Colonic mucosa (tissue), 4 donors: ENCODE measurements around the gene PRSS12. TPM values are rescaled to one million over a fixed set of nuclear protein-coding genes. Genes with fewer than 3 reads are reported as not detected.

Experiments used
- DNase-seq: peaks from one replicate; pipeline ENCODE4 v3.0.0-alpha.2; 2020
- H3K27ac ChIP-seq: fragments of 200-600 bp; one replicate; pipeline ENCODE4 v1.8.0; 2021
- H3K27me3 ChIP-seq: fragments of 200-600 bp; one replicate; pipeline ENCODE4 v1.8.0; 2021
- H3K36me3 ChIP-seq: fragments of 200-600 bp; one replicate; pipeline ENCODE4 v1.8.0; 2021
- H3K4me1 ChIP-seq: fragments of 200-600 bp; one replicate; pipeline ENCODE4 v1.8.0; 2021; ENCODE audit warnings: mild to moderate bottlenecking
- H3K4me3 ChIP-seq: fragments of 200-600 bp; one replicate; pipeline ENCODE4 v1.8.0; 2021
- H3K9ac ChIP-seq, 2 donors: one replicate each; pipeline ENCODE4 v1.7.0; 2013; ENCODE audit warnings: control low read depth in 2 of 2, low read depth in 2 of 2, low read length in 2 of 2
- H3K9me3 ChIP-seq: fragments of 200-600 bp; one replicate; pipeline ENCODE4 v1.8.0; 2021
- CTCF ChIP-seq: fragments of 200-600 bp; IDR thresholded peaks from one replicate; pipeline ENCODE4 v1.8.0; 2022; ENCODE audit warnings: antibody characterized with exemption, mild to moderate bottlenecking
- intact Hi-C: fragments of 100-400 bp; cut with DNase I; formaldehyde crosslinking; loops from one replicate; pipeline ENCODE4 v1.14.1; 2022
- total RNA-seq, 2 donors: library from RNA; stranded (reverse); fragmentation: NEBNext Ultra II Directional in 1 of 2; extraction: Animal tissue kit (Norgen Biotek cat#: 25700) in 1 of 2; gene quantifications; one replicate each; pipeline ENCODE4 v1.2.1, GENCODE V29; 2021
- donor health status: healthy.
- donor health status: DM: no; HTN: no; CAD: no.
- donor health status: DM: no; HTN: no; CAD: no.

The PRSS12 gene
- total RNA-seq, 2 donors from 2014 or later = 20.1 to 22.4 TPM

DNA sequence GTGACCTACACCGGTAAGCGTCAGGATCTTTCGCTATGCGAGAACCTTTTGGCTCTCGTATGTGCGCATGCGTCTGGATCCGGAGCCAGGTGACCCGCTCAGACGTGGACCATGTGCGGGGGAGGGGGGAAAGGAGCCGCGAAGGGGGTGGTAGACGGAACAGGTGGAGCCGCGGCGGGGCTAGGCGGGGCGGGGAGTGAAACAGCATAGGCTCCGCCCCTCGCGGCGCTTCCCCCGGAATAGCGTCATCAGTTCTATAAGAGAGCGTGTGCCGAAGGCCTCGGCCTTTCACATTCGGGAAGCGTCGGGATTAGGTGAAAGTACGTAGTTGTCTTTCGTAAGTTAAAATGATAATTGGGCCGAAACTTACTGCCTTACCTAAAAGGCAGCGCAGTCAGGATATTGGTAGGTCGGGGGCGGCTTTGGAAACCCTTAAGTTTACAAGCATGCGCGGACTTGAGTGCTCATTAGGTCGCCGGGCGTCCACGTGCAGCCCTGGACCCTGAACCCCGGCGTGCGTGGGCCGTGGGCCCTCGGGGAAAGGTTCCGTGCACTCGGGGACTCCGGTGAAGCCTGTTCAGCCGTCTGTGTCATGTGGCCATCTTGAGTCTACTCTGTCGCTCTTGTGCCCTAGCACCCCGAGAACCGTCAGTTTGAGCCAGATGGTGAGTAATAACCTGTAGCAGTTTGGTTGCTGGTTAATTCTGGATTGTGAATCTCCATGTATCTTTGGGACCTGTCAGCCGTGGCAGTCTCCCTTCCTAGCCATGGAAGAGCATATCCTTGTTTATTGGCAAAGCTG lies 74.1 kb downstream of the PRSS12 start:
- peak overlapping the region; percentile 90 to 97 for H3K9ac ChIP-seq
- TF ChIP-seq CTCF = no peak
- no peaks in the 10 kb centered on the region for H3K27me3 ChIP-seq
- H3K36me3 ChIP-seq = no peaks in the 10 kb centered on the region
- intact Hi-C loops = loop anchor here (10.0 kb wide), 2 partner anchors 204 to 556 kb away; partner anchors contain the start of gene SEC24D
- peak overlapping the region; percentile 64 for H3K4me3 ChIP-seq
- H3K4me1 ChIP-seq = no peaks in the 10 kb centered on the region
- peak overlapping the region; percentile 78 for H3K27ac ChIP-seq
- DNase-seq = peak; percentile 98
- no peaks in the 10 kb centered on the region for H3K9me3 ChIP-seq

DNA sequence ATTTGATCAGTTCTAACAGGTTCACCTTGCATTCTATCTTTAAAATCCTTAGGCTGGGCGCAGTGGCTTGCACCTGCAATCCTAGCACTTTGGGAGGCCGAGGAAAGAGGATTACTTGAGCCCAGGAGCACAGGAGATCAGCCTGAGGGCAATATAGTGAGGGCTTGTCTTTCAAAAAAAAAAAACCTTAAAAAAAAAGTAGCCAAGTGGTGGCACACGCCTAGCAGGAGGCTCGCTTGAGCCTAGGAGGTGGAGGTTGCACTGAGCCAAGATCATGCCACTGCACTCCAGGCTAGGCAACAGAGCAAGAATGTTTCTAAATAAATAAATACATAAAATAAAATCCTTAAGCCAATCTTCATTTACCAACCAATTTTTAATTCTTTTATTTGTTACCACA lies 75.6 kb downstream of the PRSS12 start:
- peak overlapping the region; percentile 68 for H3K27ac ChIP-seq
- DNase-seq = peak; percentile 29
- H3K36me3 ChIP-seq = no peaks in the 10 kb centered on the region
- intact Hi-C loops = loop anchor here (10.0 kb wide), 2 partner anchors 202 to 558 kb away; partner anchors contain the start of gene SEC24D
- no peaks in the 10 kb centered on the region for H3K4me1 ChIP-seq
- H3K9ac ChIP-seq = peak overlapping the region in 1 of 2 donors; percentile 19
- H3K9me3 ChIP-seq = no peaks in the 10 kb centered on the region
- H3K4me3 ChIP-seq = no peak overlapping the region
- TF ChIP-seq CTCF = no peak
- no peaks in the 10 kb centered on the region for H3K27me3 ChIP-seq

DNA sequence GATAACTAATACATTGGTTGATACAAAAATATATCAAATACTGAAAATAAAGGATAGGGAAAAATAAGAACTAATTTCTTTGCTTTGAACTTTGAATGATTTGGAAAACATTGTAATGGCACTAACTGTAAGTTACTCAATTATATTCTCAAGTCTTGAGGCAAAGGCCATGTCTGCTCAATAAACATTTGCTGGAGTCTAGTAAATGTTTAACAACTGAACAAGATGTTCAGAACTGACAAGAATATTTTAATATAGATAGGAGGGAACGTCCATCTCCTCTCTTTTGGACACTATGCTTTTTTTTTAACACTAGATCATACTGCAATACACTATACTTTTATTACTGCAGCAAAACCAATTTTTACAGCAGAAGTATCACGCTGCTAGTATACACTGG lies 76.2 kb downstream of the PRSS12 start:
- H3K27me3 ChIP-seq = no peaks in the 10 kb centered on the region
- peak overlapping the region in 1 of 2 donors; percentile 19 for H3K9ac ChIP-seq
- no peaks in the 10 kb centered on the region for H3K9me3 ChIP-seq
- TF ChIP-seq CTCF = no peak
- no peaks in the 10 kb centered on the region for H3K4me1 ChIP-seq
- no peaks in the 10 kb centered on the region for H3K36me3 ChIP-seq
- H3K27ac ChIP-seq = peak overlapping the region; percentile 68
- no peak overlapping the region for H3K4me3 ChIP-seq
- intact Hi-C loops = loop anchor here (10.0 kb wide), 2 partner anchors 202 to 558 kb away; partner anchors contain the start of gene SEC24D
- no peak for DNase-seq

DNA sequence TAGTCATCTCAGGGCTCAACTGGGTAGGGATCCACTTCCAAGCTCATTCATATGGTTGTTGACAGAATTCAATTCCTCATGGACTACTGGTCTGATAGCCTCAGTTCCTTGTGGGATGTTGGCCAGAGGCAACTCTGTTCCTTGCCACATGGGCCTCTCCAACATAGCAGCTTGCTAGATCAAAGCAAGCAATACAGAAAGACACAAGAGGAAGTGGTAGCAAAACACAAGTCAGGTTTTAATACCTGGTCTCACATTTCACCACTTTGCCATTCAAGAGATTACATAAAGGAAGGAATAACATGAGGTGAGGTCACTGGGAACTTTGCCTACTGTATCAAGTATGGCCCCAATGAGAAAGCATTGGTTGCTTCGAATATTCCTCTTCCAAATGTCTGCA lies 79.2 kb downstream of the PRSS12 start:
- no peaks in the 10 kb centered on the region for H3K36me3 ChIP-seq
- intact Hi-C loops = loop anchor here (10.0 kb wide), 2 partner anchors 199 to 561 kb away; partner anchors contain the start of gene SEC24D
- H3K9me3 ChIP-seq = no peaks in the 10 kb centered on the region
- no peak for DNase-seq
- no peak overlapping the region for H3K9ac ChIP-seq
- H3K27me3 ChIP-seq = no peaks in the 10 kb centered on the region
- H3K4me3 ChIP-seq = no peak overlapping the region
- no peak overlapping the region for H3K27ac ChIP-seq
- TF ChIP-seq CTCF = no peak
- H3K4me1 ChIP-seq = no peaks in the 10 kb centered on the region

DNA sequence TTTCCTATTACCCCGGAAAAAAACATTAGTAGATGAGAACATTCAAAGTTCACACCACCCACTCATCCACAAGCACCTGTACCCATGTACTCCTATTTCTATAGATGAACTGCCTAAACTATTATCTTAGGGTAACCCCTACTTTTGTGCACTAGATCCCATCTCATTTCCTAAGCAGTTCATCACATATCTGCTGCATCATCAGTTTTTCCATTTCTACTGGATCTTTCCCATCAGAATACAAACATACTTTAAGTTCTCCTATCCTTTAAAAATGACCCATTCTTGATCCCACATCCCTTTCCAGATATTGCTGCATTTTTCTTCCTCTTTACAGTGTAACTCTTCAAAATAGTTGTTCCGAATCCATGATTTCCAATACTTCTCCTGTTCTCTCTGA lies 81.0 kb downstream of the PRSS12 start:
- Histone ChIP-seq H3K27ac (no peak overlapping the region), H3K36me3 (no peaks in the 10 kb centered on the region), H3K9me3 (no peaks in the 10 kb centered on the region), H3K27me3 (no peaks in the 10 kb centered on the region), H3K4me3 (no peak overlapping the region), H3K4me1 (no peaks in the 10 kb centered on the region), H3K9ac (no peak overlapping the region)
- no peak for DNase-seq
- intact Hi-C loops = loop anchor here (10.0 kb wide), 2 partner anchors 197 to 563 kb away; partner anchors contain the start of gene SEC24D
- no peak for TF ChIP-seq CTCF
